ENCODE measurements around the gene RBM47.

GRCh38 chr4:40564815-40565483 lies 64.7 kb downstream of the RBM47 start:
- no peak for TF ChIP-seq CTCF (IDR thresholded peaks at IDR 0.05; ENCODE audit: insufficient read depth, low read length, poor library complexity, severe bottlenecking)
- no peak for TF ChIP-seq EZH2phosphoT487 (conservative IDR thresholded peaks at IDR 0.05; ENCODE audit: low read length)
